IMR-90 (cell line): ENCODE measurements around the gene COL28A1. TPM values are rescaled to one million over a fixed set of nuclear protein-coding genes. Genes with fewer than 3 reads are reported as not detected.
A peak's percentile ranks its signal among the peaks of the same experiment; 100 is the strongest.

Experiments
- ATAC-seq: fragments of 200-7000 bp; cut with Tn5 transposase; 2 replicates; pipeline ENCODE4 v1.9.1; 2020; ENCODE audit warnings: low read depth, mild to moderate bottlenecking, moderate library complexity
- BruUV-seq: library from RNA; stranded (reverse); fragments of 400-500 nt; replicated peaks from 2 replicates; lab custom pipeline; 2021; lab: Mats Ljungman, UMichigan
- CTCF ChIA-PET: fragments of 300-600 bp; formaldehyde crosslinking; extraction: SDS; loops from one replicate; lab custom pipeline; 2021; ENCODE audit warnings: antibody characterized with exemption; lab: Yijun Ruan, JAX
- POLR2A ChIA-PET: fragments of 300-600 bp; sonication (Branson Sonifier 250); formaldehyde crosslinking; loops from one replicate; lab custom pipeline; 2022; ENCODE audit warnings: antibody characterized with exemption; ENCODE audit not compliant: unreplicated experiment; lab: Charles Lee
- DNase-seq: peaks from one replicate; pipeline ENCODE4 v3.0.0; 2013
- H2AFZ ChIP-seq: replicated peaks from 2 replicates; pipeline ENCODE3; 2013; ENCODE audit warnings: low read length, mild to moderate bottlenecking; ENCODE audit not compliant: poor library complexity
- H2AK5ac ChIP-seq: 2 replicates; pipeline ENCODE4 v1.6.1; 2013; ENCODE audit warnings: low read depth, low read length, inconsistent platforms
- H2AK9ac ChIP-seq: replicated peaks from 2 replicates; pipeline ENCODE3; 2013; ENCODE audit warnings: mild to moderate bottlenecking, low read depth, low read length, moderate library complexity; ENCODE audit not compliant: poor library complexity
- H2BK120ac ChIP-seq: 2 replicates; pipeline ENCODE4 v1.6.1; 2013; ENCODE audit warnings: low read depth, low read length, inconsistent platforms
- H2BK15ac ChIP-seq: 3 replicates; pipeline ENCODE4 v1.6.1; 2013; ENCODE audit warnings: low read depth, low read length, inconsistent platforms
- H2BK20ac ChIP-seq: 2 replicates; pipeline ENCODE4 v1.6.1; 2013; ENCODE audit warnings: low read depth, mild to moderate bottlenecking, inconsistent platforms, low read length, moderate library complexity
- H2BK5ac ChIP-seq: 2 replicates; pipeline ENCODE4 v1.6.1; 2013; ENCODE audit warnings: mild to moderate bottlenecking, low read depth, low read length, inconsistent platforms; ENCODE audit not compliant: poor library complexity, severe bottlenecking
- H3K14ac ChIP-seq: replicated peaks from 2 replicates; pipeline ENCODE4 v1.6.1; 2013; ENCODE audit warnings: low read depth, low read length, inconsistent platforms
- H3K18ac ChIP-seq: 2 replicates; pipeline ENCODE4 v1.6.1; 2013; ENCODE audit warnings: low read depth, low read length, control low read depth
- H3K23ac ChIP-seq: 2 replicates; pipeline ENCODE4 v1.6.1; 2013; ENCODE audit warnings: low read depth, low read length, inconsistent platforms
- H3K27ac ChIP-seq: 2 replicates; pipeline ENCODE4 v1.5.1; 2013; ENCODE audit warnings: mild to moderate bottlenecking, control low read depth, low read length; ENCODE audit not compliant: insufficient read depth
- H3K27me3 ChIP-seq: 2 replicates; pipeline ENCODE4 v1.6.1; 2013; ENCODE audit warnings: low read length; ENCODE audit not compliant: control insufficient read depth, insufficient read depth
- H3K36me3 ChIP-seq: 2 replicates; pipeline ENCODE4 v1.6.1; 2013; ENCODE audit warnings: low read length, mixed read lengths; ENCODE audit not compliant: control insufficient read depth, insufficient read depth
- H3K4ac ChIP-seq: 2 replicates; pipeline ENCODE4 v1.6.1; 2013; ENCODE audit warnings: low read depth, low read length, inconsistent platforms
- H3K4me1 ChIP-seq: 2 replicates; pipeline ENCODE4 v1.6.1; 2013; ENCODE audit warnings: low read length, mixed read lengths; ENCODE audit not compliant: control insufficient read depth, insufficient read depth
- H3K4me2 ChIP-seq: 2 replicates; pipeline ENCODE4 v1.6.1; 2013; ENCODE audit warnings: low read depth, mild to moderate bottlenecking, control low read depth, low read length, moderate library complexity
- H3K4me3 ChIP-seq: 2 replicates; pipeline ENCODE4 v1.5.1; 2013; ENCODE audit warnings: low read depth, mild to moderate bottlenecking, control low read depth, low read length, moderate library complexity; ENCODE audit not compliant: insufficient read depth
- H3K56ac ChIP-seq: 2 replicates; pipeline ENCODE4 v1.6.1; 2013; ENCODE audit warnings: low read length, inconsistent platforms; ENCODE audit not compliant: insufficient read depth; ENCODE audit errors: extremely low read depth
- H3K79me1 ChIP-seq, 2 experiments: 2 replicates each; pipeline ENCODE4 v1.6.1; 2013; ENCODE audit warnings: low read length in 2 of 2, inconsistent platforms in 1 of 2, low read depth in 1 of 2
- H3K9ac ChIP-seq: 2 replicates; pipeline ENCODE4 v1.6.1; 2013; ENCODE audit warnings: low read depth, low read length, control low read depth
- H3K9me1 ChIP-seq: 2 replicates; pipeline ENCODE4 v1.6.1; 2013; ENCODE audit warnings: low read length, inconsistent platforms; ENCODE audit not compliant: insufficient read depth
- H3K9me3 ChIP-seq: 2 replicates; pipeline ENCODE4 v1.6.1; 2013; ENCODE audit warnings: low read length; ENCODE audit not compliant: control insufficient read depth, insufficient read depth
- H4K20me1 ChIP-seq: 2 replicates; pipeline ENCODE4 v1.6.1; 2013; ENCODE audit warnings: low read length, inconsistent platforms; ENCODE audit not compliant: insufficient read depth
- H4K5ac ChIP-seq: 2 replicates; pipeline ENCODE4 v1.6.1; 2013; ENCODE audit warnings: mild to moderate bottlenecking, low read depth, low read length, control low read depth
- H4K8ac ChIP-seq, 2 experiments: 2 replicates each; pipeline ENCODE4 v1.6.1; 2013; ENCODE audit warnings: low read depth in 2 of 2, low read length in 2 of 2, control low read depth in 1 of 2, inconsistent platforms in 1 of 2
- H4K91ac ChIP-seq: 2 replicates; pipeline ENCODE4 v1.6.1; 2013; ENCODE audit warnings: low read depth, low read length, inconsistent platforms; ENCODE audit not compliant: insufficient read depth
- BHLHE40 ChIP-seq: fragments of 150-350 bp; IDR thresholded peaks from 2 replicates; pipeline ENCODE4 v1.6.1; 2016; ENCODE audit warnings: mild to moderate bottlenecking, low read depth, low read length
- CEBPB ChIP-seq: IDR thresholded peaks from 2 replicates; pipeline ENCODE4 v1.6.1; 2012; ENCODE audit warnings: low read depth, low read length, improper control_type of control experiment
- CHD1 ChIP-seq: IDR thresholded peaks from 2 replicates; pipeline ENCODE4 v1.6.1; 2012; ENCODE audit warnings: low read depth, low read length, improper control_type of control experiment
- CTCF ChIP-seq: conservative IDR thresholded peaks from 2 replicates; pipeline ENCODE4 v1.5.1; 2012; ENCODE audit warnings: mild to moderate bottlenecking, low read depth, low read length, improper control_type of control experiment
- ELK1 ChIP-seq: fragments of 150-350 bp; IDR thresholded peaks from 2 replicates; pipeline ENCODE4 v1.6.1; 2016; ENCODE audit warnings: low read depth, mild to moderate bottlenecking, low read length, moderate library complexity, borderline replicate concordance
- FOS ChIP-seq: fragments of 150-350 bp; IDR thresholded peaks from 2 replicates; pipeline ENCODE4 v1.6.1; 2016; ENCODE audit warnings: low read depth, low read length
- MAFK ChIP-seq: IDR thresholded peaks from 2 replicates; pipeline ENCODE4 v1.6.1; 2012; ENCODE audit warnings: low read depth, low read length, improper control_type of control experiment
- MAZ ChIP-seq: IDR thresholded peaks from 2 replicates; pipeline ENCODE4 v1.6.1; 2012; ENCODE audit warnings: low read depth, mild to moderate bottlenecking, low read length, improper control_type of control experiment, moderate library complexity, borderline replicate concordance
- MXI1 ChIP-seq: IDR thresholded peaks from 2 replicates; pipeline ENCODE4 v1.6.1; 2012; ENCODE audit warnings: low read depth, mild to moderate bottlenecking, low read length, moderate library complexity, borderline replicate concordance
- NFE2L2 ChIP-seq: fragments of 150-350 bp; IDR thresholded peaks from 2 replicates; pipeline ENCODE4 v1.6.1; 2016; ENCODE audit warnings: low read depth, mild to moderate bottlenecking, low read length
- POLR2A ChIP-seq: IDR thresholded peaks from 2 replicates; pipeline ENCODE4 v1.6.1; 2012; ENCODE audit warnings: mild to moderate bottlenecking, low read depth, low read length
- RAD21 ChIP-seq: IDR thresholded peaks from 2 replicates; pipeline ENCODE4 v1.6.1; 2012; ENCODE audit warnings: low read length, improper control_type of control experiment
- RCOR1 ChIP-seq: IDR thresholded peaks from 2 replicates; pipeline ENCODE4 v1.6.1; 2012; ENCODE audit warnings: mild to moderate bottlenecking, low read length, improper control_type of control experiment; ENCODE audit not compliant: insufficient replicate concordance
- RFX5 ChIP-seq: IDR thresholded peaks from 2 replicates; pipeline ENCODE4 v1.8.0; 2012; ENCODE audit warnings: low read depth, mild to moderate bottlenecking, low read length, moderate library complexity
- SMC3 ChIP-seq: fragments of 150-350 bp; IDR thresholded peaks from 2 replicates; pipeline ENCODE4 v1.6.1; 2016; ENCODE audit warnings: low read depth, mild to moderate bottlenecking, antibody characterized with exemption, low read length, moderate library complexity
- USF2 ChIP-seq: fragments of 150-350 bp; IDR thresholded peaks from 2 replicates; pipeline ENCODE4 v1.6.1; 2017; ENCODE audit warnings: mild to moderate bottlenecking, antibody characterized with exemption, low read length, low read depth
- WGBS, 2 experiments: methylation state at CpG; one replicate each; pipeline versions ENCODE4 v1.1.5 to v1.1.7; 2013; ENCODE audit warnings: missing lambda C conversion rate in 2 of 2; ENCODE audit not compliant: insufficient read length in 1 of 2; ENCODE audit errors: extremely low coverage in 2 of 2; 5-methylcytosine and 5-hydroxymethylcytosine counted together
- dilution Hi-C: fragments of 300-500 bp; cut with HindIII; formaldehyde crosslinking; loops from one replicate; pipeline ENCODE4 v1.14.3; 2018; ENCODE audit warnings: low sequenced_read_pairs; ENCODE audit not compliant: unreplicated experiment
- in situ Hi-C: fragments of 300-500 bp; cut with MboI; formaldehyde crosslinking; loops from 3 replicates; pipeline ENCODE4 v1.14.3; 2019; ENCODE audit warnings: low sequenced_read_pairs, inconsistent platforms, mixed read lengths
- intact Hi-C: fragments of 100-400 bp; cut with micrococcal nuclease; formaldehyde crosslinking; loops from 2 replicates; pipeline ENCODE4 v1.10.0; 2022
- polyA plus RNA-seq, 3 experiments: library from polyadenylated mRNA; depleted of rRNA; stranded (reverse); fragments of >200 nt; gene quantifications; 2 replicates each; pipeline ENCODE4 v1.2.3, GENCODE V29; 2012; ENCODE audit warnings: low replicate concordance in 1 of 3
- total RNA-seq: library from RNA; depleted of rRNA; stranded (reverse); fragments of >200 nt; gene quantifications from 2 replicates; pipeline ENCODE4 v1.2.3, GENCODE V29; 2012

COL28A1 gene
- total and polyA plus RNA-seq, 2 of the 4 experiments (the other 2 are of a cell fraction): under 0.01 to 0.05 TPM

GRCh38 chr7:7490003-7490402 is 45.7 kb downstream of the COL28A1 start:
- no peak overlapping the region for H3K27ac ChIP-seq
- intact Hi-C loops (no loop called here), dilution Hi-C loops (no loop called here), in situ Hi-C loops (no loop called here)
- H3K4ac ChIP-seq: peak overlapping the region; percentile 31; the same call in 1 of the 2 replicates
- H2BK5ac ChIP-seq: peak overlapping the region; percentile 45
- no peak overlapping the region for H4K91ac ChIP-seq
- peaks cover 10% of the 10 kb centered on the region for H3K4me1 ChIP-seq
- no peak overlapping the region for H4K5ac ChIP-seq
- H4K20me1 ChIP-seq: no peaks in the 10 kb centered on the region
- H3K4me2 ChIP-seq: no peak overlapping the region
- H2AFZ ChIP-seq: no peak overlapping the region
- ATAC-seq: no peak
- H3K23ac ChIP-seq: no peak overlapping the region
- H2AK5ac ChIP-seq: no peak overlapping the region
- no CpG with 5 or more reads among the region's 2 CpGs for WGBS, 2 experiments
- no peak overlapping the region for H3K56ac ChIP-seq
- no peaks in the 10 kb centered on the region for H3K79me1 ChIP-seq
- TF ChIP-seq POLR2A (no peak), NFE2L2 (no peak), RFX5 (no peak), RCOR1 (no peak), MAZ (no peak), MXI1 (no peak), RAD21 (no peak), BHLHE40 (no peak), FOS (no peak), ELK1 (no peak), CTCF (no peak), CEBPB (no peak), MAFK (no peak), USF2 (no peak), CHD1 (no peak), SMC3 (no peak)
- no peaks in the 10 kb centered on the region for H3K36me3 ChIP-seq
- no peak overlapping the region for H3K4me3 ChIP-seq
- H2BK15ac ChIP-seq: no peak overlapping the region
- no peaks in the 10 kb centered on the region for H3K27me3 ChIP-seq
- H2AK9ac ChIP-seq: no peak overlapping the region
- peaks cover 4% of the 10 kb centered on the region; the same call in 1 of the 2 replicates for H3K9me1 ChIP-seq
- no peak overlapping the region for H4K8ac ChIP-seq
- ChIA-PET POLR2A (no interaction called here), CTCF (interaction anchor here (1.7 kb wide), 1 partner anchor 10 kb away, joined by 4 read pairs; no protein-coding TSS in a partner anchor)
- H3K9ac ChIP-seq: no peak overlapping the region
- H3K18ac ChIP-seq: no peak overlapping the region; the same call in 1 of the 2 replicates
- BruUV-seq: no TSS peak
- no peak overlapping the region for H3K14ac ChIP-seq
- DNase-seq: no peak
- H2BK20ac ChIP-seq: no peak overlapping the region
- no peaks in the 10 kb centered on the region for H3K9me3 ChIP-seq
- no peak overlapping the region for H2BK120ac ChIP-seq
